Measurements from ENCODE around the gene TMEM221.

Gene TMEM221

DNA sequence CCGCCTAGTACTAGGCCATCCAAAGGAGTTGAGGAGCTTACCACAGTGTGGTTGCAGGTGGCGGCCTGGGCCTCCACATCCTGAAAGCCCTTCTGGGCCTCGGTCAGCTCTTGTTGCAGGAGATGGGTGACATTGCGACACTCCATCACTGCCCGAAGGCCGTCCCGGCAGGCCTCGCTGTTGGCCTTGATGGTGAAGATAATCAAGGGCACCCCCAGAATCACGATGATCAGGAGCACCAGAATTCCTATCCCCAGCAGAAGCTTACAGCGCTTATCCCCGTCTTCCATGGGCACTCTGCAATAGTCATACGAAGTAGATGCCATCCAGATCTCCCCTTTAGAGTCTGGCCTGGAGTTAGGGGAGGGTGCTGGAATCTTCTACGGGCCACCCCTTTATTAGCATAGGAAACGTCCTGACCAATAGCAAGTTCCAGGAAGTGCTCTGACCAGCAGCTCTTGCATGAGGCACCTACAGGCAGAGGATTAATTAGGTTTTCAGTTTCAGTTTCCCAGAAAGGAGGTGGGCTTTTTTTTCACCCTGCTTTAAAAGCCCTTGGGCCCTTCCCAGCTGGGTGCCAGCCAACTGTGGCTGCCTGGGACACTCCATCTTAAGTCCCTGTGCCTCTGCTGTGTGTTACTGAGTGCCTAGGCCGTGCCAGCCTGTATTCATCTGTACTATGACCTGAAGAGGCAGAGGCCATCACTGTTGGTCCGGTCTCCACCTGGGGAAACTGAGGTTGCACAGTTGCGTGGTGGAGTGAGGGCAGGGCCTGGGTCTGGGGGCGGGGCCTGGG is 43.0 kb downstream of the TMEM221 start, which contains the start of gene BST2:
Gene BST2, minus strand, starts transcription at position 381 of the 796 bp plus-strand sequence. Its CDS starts 55 bp downstream, at position 326.
- DNase-seq (ENCODE audit: low read depth) = no peak

- no peak for DNase-seq (ENCODE audit: low read depth)
Measured at GRCh38 chr19:17404621-17405249, 43.7 kb downstream of the TMEM221 start.

GRCh38 chr19:17404015-17404414 is 44.5 kb downstream of the TMEM221 start:
- DNase-seq (ENCODE audit: low read depth) = no peak

DNA sequence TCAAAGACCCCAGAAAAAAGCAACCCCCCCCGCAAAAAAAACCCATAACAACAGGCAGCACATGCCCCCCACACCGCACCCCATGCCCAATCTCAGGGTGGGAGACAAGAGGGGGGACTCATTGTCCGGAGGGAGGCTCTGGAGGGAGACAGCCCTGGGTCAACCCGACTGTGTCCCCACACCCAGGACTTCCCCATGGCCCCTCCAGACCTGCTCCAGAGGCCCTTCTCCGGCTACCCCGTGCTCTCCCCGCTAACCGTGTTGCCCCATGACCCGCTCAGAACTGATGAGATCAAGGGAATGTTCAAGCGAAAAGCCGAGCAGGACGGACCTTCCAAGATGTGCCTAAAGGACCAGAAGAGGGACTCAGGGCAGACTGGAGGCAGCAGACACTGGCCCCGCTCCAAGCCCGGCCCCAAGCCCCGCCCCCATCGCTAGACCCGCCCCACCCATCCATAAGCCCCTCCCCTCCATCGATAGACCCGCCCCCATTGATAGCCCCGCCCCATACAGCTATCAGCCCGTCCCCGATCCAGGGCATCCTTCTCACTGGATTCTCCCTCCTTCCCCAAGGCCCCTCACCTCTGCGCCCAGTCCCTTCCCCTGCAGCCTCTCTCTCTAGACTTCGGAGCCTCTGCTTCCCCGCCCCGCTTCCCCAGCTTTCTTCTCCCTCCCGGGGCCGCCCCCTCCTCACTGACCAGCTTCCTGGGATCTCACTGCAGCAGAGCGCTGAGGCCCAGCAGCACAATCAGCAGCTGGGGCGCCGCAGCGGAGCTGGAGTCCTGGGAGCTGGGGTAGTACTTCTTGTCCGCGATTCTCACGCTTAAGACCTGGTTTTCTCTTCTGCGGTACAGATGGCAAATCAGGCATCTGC is 45.2 kb downstream of the TMEM221 start:
- DNase-seq (ENCODE audit: low read depth) = no peak

DNA sequence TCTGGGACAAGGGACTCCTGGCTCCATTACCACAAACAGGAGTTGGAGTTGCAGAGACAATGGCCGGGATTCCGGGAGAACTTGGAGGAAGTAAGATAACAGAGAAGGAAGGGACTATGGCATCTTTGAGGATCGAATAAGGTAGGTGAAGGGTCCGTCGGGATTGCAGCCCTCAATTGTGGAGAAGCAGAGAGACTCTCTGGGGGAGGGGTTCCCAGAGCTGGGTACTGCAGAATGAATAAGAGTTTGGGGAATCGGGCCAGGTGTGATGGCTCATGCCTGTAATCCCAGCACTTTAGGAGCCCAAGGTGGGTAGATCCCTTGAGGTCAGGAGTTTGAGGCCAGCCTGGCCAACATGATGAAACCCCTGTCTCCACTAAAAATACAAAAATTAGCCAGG is 46.8 kb downstream of the TMEM221 start:
- DNase-seq (ENCODE audit: low read depth) = no peak

DNA sequence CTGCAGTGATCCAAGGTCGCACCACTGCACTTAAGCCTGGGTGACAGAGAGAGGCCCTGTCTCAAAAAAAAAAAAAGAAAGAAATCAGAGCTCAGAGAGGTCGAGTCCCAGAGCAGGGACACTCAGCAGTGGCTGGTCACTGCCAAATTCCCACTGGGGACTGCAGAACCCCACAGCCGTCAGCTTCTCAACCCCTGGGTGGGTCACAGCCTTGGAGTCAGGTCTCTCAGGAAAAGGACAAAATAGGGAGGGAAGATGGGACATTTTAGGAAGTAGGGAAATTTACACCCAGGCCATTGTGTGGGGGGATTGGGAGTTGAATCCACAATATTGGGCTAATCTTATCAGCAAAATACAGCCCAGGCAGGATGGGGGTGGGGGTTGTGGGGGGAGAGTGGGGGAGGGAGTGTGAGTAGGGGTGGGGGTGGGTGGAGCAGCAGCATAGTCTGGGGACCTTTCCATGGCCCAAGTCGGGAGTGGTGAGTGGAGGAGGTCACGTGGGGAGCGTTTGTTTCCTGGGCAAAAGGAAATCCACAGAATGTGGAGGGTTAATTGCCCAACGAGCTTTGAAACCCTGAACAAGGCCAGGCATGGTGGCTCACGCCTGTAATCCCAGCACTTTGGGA is 49.5 kb downstream of the TMEM221 start:
- DNase-seq (ENCODE audit: low read depth) = no peak

DNA sequence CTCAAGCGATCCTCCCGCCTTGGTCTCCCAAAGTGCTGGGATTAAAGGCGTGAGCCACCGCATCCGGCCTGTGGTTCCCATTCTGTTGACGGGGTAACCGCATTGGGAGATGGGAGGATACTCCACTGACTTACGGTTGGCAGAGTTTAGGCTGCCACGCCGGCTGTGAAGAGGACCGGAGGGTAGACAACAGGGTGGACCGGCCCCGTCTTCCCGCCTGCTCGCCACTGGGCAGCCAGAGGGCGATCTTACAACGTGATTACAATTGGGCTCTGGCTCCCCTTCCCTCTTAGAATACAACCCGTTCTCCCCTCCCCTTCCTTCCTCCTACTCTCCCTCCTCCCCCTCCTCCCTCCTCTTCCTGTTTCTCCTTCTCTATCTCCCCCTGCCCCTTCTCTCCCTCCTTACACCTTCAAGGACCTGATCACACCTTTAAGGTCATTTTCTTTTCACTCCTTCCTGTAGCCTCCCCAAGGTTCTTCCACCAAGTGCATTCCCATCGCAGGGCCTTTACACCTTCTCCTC is 53.5 kb downstream of the TMEM221 start:
- no peak for DNase-seq (ENCODE audit: low read depth)

GRCh38 chr19:17393914-17394313 is 54.6 kb downstream of the TMEM221 start, which contains the start of gene CCDC194:
Gene CCDC194, minus strand, starts transcription at chr19:17394196. Its CDS starts 38 bp downstream, at chr19:17394158.
- DNase-seq (ENCODE audit: low read depth) = no peak

DNA sequence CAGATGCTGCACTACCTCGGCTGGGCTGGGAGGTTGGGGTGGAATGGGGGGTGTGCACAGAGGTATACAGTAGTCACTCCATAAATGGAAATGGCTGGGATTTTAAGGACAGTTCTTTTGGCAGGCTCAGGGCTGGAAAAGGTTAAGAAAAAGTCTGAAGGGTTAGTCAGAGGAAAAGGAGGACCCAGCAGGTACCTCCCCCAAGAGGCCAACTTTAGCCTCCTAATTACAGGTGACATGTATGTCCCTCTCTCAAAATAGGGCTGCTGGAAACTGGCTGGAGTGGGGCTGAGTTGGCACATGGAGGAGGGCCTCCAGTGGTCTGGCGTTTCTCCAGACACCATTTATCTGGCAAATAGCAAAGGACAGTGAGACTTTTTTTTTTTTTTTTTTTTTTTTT is 55.5 kb downstream of the TMEM221 start:
- DNase-seq (ENCODE audit: low read depth) = no peak

DNA sequence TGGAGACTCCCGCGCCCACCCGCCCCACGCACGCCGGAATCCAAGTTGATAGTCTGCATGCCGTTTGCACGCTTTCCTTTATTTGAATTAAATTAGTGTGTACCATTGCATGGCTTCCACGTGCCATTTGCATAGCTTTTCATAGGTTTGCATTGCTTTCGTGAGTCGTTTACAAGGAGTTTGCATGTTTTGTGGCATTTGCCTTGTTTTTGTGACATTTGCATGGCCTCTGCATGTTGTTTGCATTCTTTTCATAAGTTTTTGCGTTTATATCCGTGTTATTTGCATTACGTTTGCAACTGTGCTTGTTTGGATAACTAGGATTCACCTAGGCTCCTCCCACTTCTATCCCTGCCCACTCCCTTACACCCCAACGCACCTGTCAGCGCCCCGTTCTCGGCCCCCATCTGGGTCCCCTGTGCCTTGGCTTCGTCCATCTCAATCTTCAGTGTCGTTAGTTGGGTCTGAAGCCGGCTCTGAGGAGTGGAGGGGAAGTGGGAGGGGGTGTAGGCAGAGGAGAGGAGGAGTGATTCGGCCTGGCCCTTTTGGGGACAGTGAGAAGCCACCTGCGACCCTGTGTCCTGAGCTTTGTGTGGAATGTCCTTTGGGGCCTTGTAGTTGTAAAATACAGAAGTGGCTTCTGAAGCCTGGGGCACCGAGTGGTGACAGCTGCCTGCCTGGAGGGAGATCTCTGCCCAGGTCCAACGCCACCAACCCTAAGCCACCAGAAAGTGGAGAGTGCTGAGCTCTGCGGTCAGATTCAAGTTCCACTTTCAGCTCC is 56.9 kb downstream of the TMEM221 start:
- DNase-seq (ENCODE audit: low read depth) = no peak

GRCh38 chr19:17390665-17391370 is 57.6 kb downstream of the TMEM221 start:
- no peak for DNase-seq (ENCODE audit: low read depth)

- DNase-seq (ENCODE audit: low read depth) = no peak
Measured at GRCh38 chr19:17389957-17390664, 58.4 kb downstream of the TMEM221 start.

- DNase-seq (ENCODE audit: low read depth) = no peak
Measured at GRCh38 chr19:17389288-17389687, 59.2 kb downstream of the TMEM221 start.

GRCh38 chr19:17385878-17386611 is 62.4 kb downstream of the TMEM221 start:
- no peak for DNase-seq (ENCODE audit: low read depth)
